HepG2 (cell line): ENCODE measurements around the gene MTHFD1L. TPM values are rescaled to one million over a fixed set of nuclear protein-coding genes. Genes with fewer than 3 reads are reported as not detected.

ENCODE experiments used
- ATAC-seq: fragments of 200-7000 bp; cut with Tn5 transposase; 3 replicates; pipeline ENCODE4 v1.9.1; 2020; ENCODE audit warnings: mild to moderate bottlenecking, moderate library complexity
- BruUV-seq: library from RNA; stranded (reverse); fragments of 400-500 nt; replicated peaks from 2 replicates; lab custom pipeline; 2021; lab: Mats Ljungman, UMichigan
- CTCF ChIA-PET: fragments of 300-600 bp; formaldehyde crosslinking; extraction: SDS; loops from one replicate; lab custom pipeline; 2021; ENCODE audit warnings: low total read pairs, inconsistent platforms, low intra/inter-chr PET ratio; lab: Yijun Ruan, JAX
- POLR2A ChIA-PET: fragments of 350-600 bp; sonication (Branson Sonifier 250); formaldehyde crosslinking; loops from one replicate; lab custom pipeline; 2020; ENCODE audit warnings: antibody characterized with exemption, inconsistent platforms; lab: Yijun Ruan, JAX
- DNase-seq: peaks from one replicate; pipeline ENCODE4 v3.0.0-alpha.2; 2015; ENCODE audit warnings: low spot score
- FAIRE-seq: peaks from 3 replicates; lab custom pipeline; 2011; peaks lifted over from hg19 to GRCh38; lab: Jason Lieb, UNC
- H2AFZ ChIP-seq: one replicate; pipeline ENCODE4 v1.6.1; 2011; ENCODE audit warnings: low read length, inconsistent platforms
- H3K27ac ChIP-seq: fragments of 300-600 bp; 3 replicates; pipeline ENCODE4 v1.8.0; 2011; ENCODE audit warnings: mixed run types, mild to moderate bottlenecking, mixed read lengths, low read length, inconsistent platforms; ENCODE audit not compliant: insufficient read depth; ENCODE audit errors: extremely low read length
- H3K27me3 ChIP-seq, 2 experiments: fragments of 200-600 bp in 1 of 2; 2 replicates in 1 of 2; 3 replicates in 1 of 2; pipeline versions ENCODE4 v1.6.0 to v1.8.0; 2011; ENCODE audit warnings: low read length in 2 of 2, mild to moderate bottlenecking in 2 of 2, moderate library complexity in 2 of 2, inconsistent platforms in 1 of 2; ENCODE audit not compliant: insufficient read depth in 2 of 2, control insufficient read depth in 1 of 2
- H3K36me3 ChIP-seq, 2 experiments: fragments of 200-600 bp in 1 of 2; replicated peaks in 1 of 2; 2 replicates in 1 of 2; 3 replicates in 1 of 2; pipeline versions ENCODE4 v1.5.1 to v1.8.0; 2011; ENCODE audit warnings: low read length in 2 of 2, inconsistent platforms in 1 of 2; ENCODE audit not compliant: insufficient read depth in 2 of 2, control insufficient read depth in 1 of 2
- H3K4me1 ChIP-seq: 2 replicates; pipeline ENCODE4 v1.5.1; 2012; ENCODE audit warnings: low read length, inconsistent platforms; ENCODE audit not compliant: insufficient read depth
- H3K4me2 ChIP-seq: 2 replicates; pipeline ENCODE4 v1.6.0; 2011; ENCODE audit warnings: low read depth, low read length, inconsistent platforms
- H3K4me3 ChIP-seq, 3 experiments: fragments of 200-600 bp in 1 of 3; sonication (generic), shearing (Covaris generic) in 1 of 3; replicated peaks in 1 of 3; 2 replicates each; pipeline ENCODE4 v1.5.1; 2011 to 2016; ENCODE audit warnings: low read length in 3 of 3, inconsistent platforms in 2 of 3, low read depth in 2 of 3, mild to moderate bottlenecking in 2 of 3, control low read depth in 1 of 3, mixed read lengths in 1 of 3; ENCODE audit not compliant: insufficient read depth in 1 of 3
- H3K79me2 ChIP-seq: one replicate; pipeline ENCODE4 v1.6.1; 2011; ENCODE audit warnings: low read length, inconsistent platforms; ENCODE audit not compliant: insufficient read depth
- H3K9ac ChIP-seq: 2 replicates; pipeline ENCODE4 v1.6.0; 2011; ENCODE audit warnings: mild to moderate bottlenecking, low read depth, low read length, inconsistent platforms; ENCODE audit not compliant: insufficient read depth
- H3K9me3 ChIP-seq: 2 replicates; pipeline ENCODE4 v1.5.1; 2012; ENCODE audit warnings: mild to moderate bottlenecking, low read length
- H4K20me1 ChIP-seq: 2 replicates; pipeline ENCODE4 v1.6.0; 2011; ENCODE audit warnings: inconsistent platforms, mild to moderate bottlenecking, low read length, moderate library complexity; ENCODE audit not compliant: insufficient read depth
- SP1 ChIP-seq, 2 experiments: fragments of 450-650 bp in 1 of 2; sonication (generic) in 1 of 2; formaldehyde crosslinking in 1 of 2; IDR thresholded peaks; 2 replicates each; pipeline versions ENCODE4 v1.4.0 to v1.6.1; 2016 to 2020; ENCODE audit warnings: missing genetic modification reagents in 1 of 2
- ZFP82 ChIP-seq: sonication (generic); formaldehyde crosslinking; IDR thresholded peaks from 2 replicates; pipeline ENCODE4 v1.5.1; 2020; ENCODE audit warnings: mild to moderate bottlenecking, missing genetic modification reagents, borderline replicate concordance
- ZNF674 ChIP-seq: sonication (generic); formaldehyde crosslinking; IDR thresholded peaks from 2 replicates; pipeline ENCODE4 v1.5.0; 2020; ENCODE audit warnings: low read depth, mild to moderate bottlenecking, missing genetic modification reagents
- ZXDC ChIP-seq: sonication (generic); formaldehyde crosslinking; IDR thresholded peaks from 2 replicates; pipeline ENCODE4 v1.5.0; 2020; ENCODE audit warnings: mild to moderate bottlenecking, missing genetic modification reagents
- WGBS: methylation state at CpG from one replicate; pipeline ENCODE4 v1.1.6; 2017; ENCODE audit warnings: low lambda C conversion rate; 5-methylcytosine and 5-hydroxymethylcytosine counted together
- in situ Hi-C: cut with HindIII; loops from 2 replicates; pipeline ENCODE4 v1.10.0; 2017; ENCODE audit warnings: low pct_unique_long_range_greater_than_20kb; ENCODE audit not compliant: extremely low pct_ligation_motif_present
- intact Hi-C: fragments of 100-400 bp; cut with micrococcal nuclease; formaldehyde crosslinking; loops from one replicate; pipeline ENCODE4 v1.10.0; 2022; ENCODE audit not compliant: unreplicated experiment
- polyA plus RNA-seq, 8 experiments: library from polyadenylated mRNA; depleted of rRNA in 3 of 8; stranded (reverse) in 7 of 8; unstranded in 1 of 8; fragments of >200 nt; fragmentation: Illumina TruSeq in 4 of 8; extraction: Trizol in 4 of 8; gene quantifications; 2 replicates each; pipeline versions ENCODE4 v1.2.1 to v1.2.3, GENCODE V29; 2011 to 2016; ENCODE audit warnings: low read depth in 4 of 8, missing spikeins in 1 of 8, mixed read lengths in 1 of 8; ENCODE audit not compliant: insufficient read depth in 1 of 8
- total RNA-seq, 5 experiments: library from RNA; depleted of rRNA; stranded (reverse); fragments of >200 nt; fragmentation: Illumina TruSeq; extraction: Trizol; gene quantifications; 2 replicates each; pipeline ENCODE4 v1.2.3, GENCODE V29; 2016; ENCODE audit warnings: low read depth in 1 of 5

MTHFD1L gene
- total and polyA plus RNA-seq, 2 of the 13 experiments (the other 11 are each of a cell fraction or from before 2014, with no cell fraction given), result 24.0 to 39.6 TPM

GRCh38 chr6:151143337-151143736, 277.8 kb downstream of the MTHFD1L start:
- TF ChIP-seq ZFP82 (CRISPR knock-in tag) (no peak), ZXDC (0 out of 2 replicates have a peak, but pooled peaks have one; percentile 25)
- no TSS peak for BruUV-seq
- Histone ChIP-seq H3K27me3 (no peaks in the 10 kb centered on the region), H3K4me1 (peaks cover 28% of the 10 kb centered on the region), H3K27ac (no peak overlapping the region), H3K9ac (no peak overlapping the region), H3K79me2 (no peaks in the 10 kb centered on the region), H3K9me3 (no peaks in the 10 kb centered on the region), H3K36me3 (no peaks in the 10 kb centered on the region), H3K4me3 (no peak overlapping the region), H2AFZ (no peak overlapping the region), H3K4me2 (peak overlapping the region; percentile 30; the same call in 1 of the 2 replicates), H4K20me1 (no peaks in the 10 kb centered on the region)
- ChIA-PET CTCF (no interaction called here), POLR2A (no interaction called here)
- FAIRE-seq (no peak), ATAC-seq (peak; percentile 22; the same call in 2 of the 3 replicates), DNase-seq (no peak)
- WGBS, result 26% methylated on average over 4 of the region's 4 CpGs
- in situ Hi-C loops (no loop called here), intact Hi-C loops (no loop called here)

GRCh38 chr6:151143806-151144205, 278.3 kb downstream of the MTHFD1L start:
- ChIA-PET POLR2A (interaction anchor here (0.7 kb wide), 1 partner anchor 16 kb away, joined by 3 read pairs; no protein-coding TSS in a partner anchor), CTCF (no interaction called here)
- H3K79me2 ChIP-seq, result no peaks in the 10 kb centered on the region
- H3K36me3 ChIP-seq, result no peaks in the 10 kb centered on the region
- peaks cover 28% of the 10 kb centered on the region for H3K4me1 ChIP-seq
- TF ChIP-seq SP1 (IDR thresholded peaks at IDR 0.05) (no peak), SP1 (CRISPR knock-in tag; IDR thresholded peaks at IDR 0.05) (no peak), ZNF674 (no peak)
- intact Hi-C loops, result no loop called here
- FAIRE-seq (no peak), ATAC-seq (no peak), DNase-seq (no peak)
- no peaks in the 10 kb centered on the region for H3K9me3 ChIP-seq
- no TSS peak for BruUV-seq
- H3K9ac ChIP-seq, result no peak overlapping the region
- H3K27me3 ChIP-seq, result no peaks in the 10 kb centered on the region
- no peak overlapping the region for H3K27ac ChIP-seq
- H4K20me1 ChIP-seq, result no peaks in the 10 kb centered on the region
- peak overlapping the region; percentile 48 for H2AFZ ChIP-seq
- 0 out of 2 replicates have a peak overlapping the region, but pooled peaks have one; percentile 30 for H3K4me2 ChIP-seq
- no peak overlapping the region for H3K4me3 ChIP-seq
- 57% methylated on average over 6 of the region's 6 CpGs for WGBS
- in situ Hi-C loops, result no loop called here
